ENCODE results near the gene PRICKLE4. TPM values are rescaled to one million over a fixed set of nuclear protein-coding genes. Genes with fewer than 3 reads are reported as not detected.

The PRICKLE4 gene
- total RNA-seq: not detected in 2 replicates

GRCh38 chr6:41780551-41781365, at the start of gene PRICKLE4:
Gene PRICKLE4, plus strand, starts transcription at chr6:41780782. Its CDS starts 2,692 bp downstream, at chr6:41783474.

GRCh38 chr6:41735427-41736185, 45.0 kb upstream of the PRICKLE4 start, which contains the start of gene TFEB:
Gene TFEB, minus strand, starts transcription at chr6:41735608. Its CDS starts 44,395 bp downstream, at chr6:41691213.

GRCh38 chr6:41747256-41748101, 33.1 kb upstream of the PRICKLE4 start, which contains the start of gene PGC:
Gene PGC, minus strand, starts transcription at chr6:41747397. Its CDS starts 63 bp downstream, at chr6:41747334.

DNA sequence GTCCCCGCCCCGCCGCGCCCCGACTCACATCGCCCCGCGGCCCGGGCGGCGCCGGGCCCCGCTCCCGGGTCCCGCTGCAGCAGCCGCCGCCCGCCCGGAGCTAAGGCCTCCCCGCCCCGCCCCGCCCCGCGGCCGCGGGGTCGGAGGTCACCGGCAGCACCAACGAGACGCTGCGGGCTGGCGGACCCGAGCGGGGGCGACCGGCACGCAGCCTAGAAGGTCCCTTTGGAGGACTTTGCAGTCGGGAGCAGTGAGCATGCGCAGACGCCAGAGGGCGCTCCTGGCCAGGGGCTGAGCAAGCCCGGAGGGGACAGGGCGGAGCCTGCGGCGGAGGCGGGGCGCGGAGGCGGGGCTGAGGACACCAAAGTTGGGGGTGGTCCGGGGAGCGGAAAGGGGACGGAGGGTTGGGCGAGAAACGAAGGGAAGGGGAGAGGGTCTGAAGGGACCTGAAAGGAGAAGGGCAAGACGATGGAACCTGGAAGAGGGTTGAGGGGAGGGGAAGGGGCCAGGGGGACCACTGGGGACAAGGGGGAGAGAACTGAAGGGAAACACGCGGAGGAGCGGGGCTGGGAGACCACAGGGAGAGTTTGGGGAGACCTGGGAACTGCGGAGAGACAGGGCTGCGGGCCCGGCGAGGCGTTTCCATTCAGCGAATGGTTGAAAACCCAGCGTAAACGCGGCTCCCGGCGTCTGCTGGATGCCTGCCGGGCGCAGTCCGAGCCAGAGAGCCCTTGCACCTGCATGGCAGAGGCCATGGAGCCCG, 613 bp upstream of the PRICKLE4 start, which contains the start of gene FRS3:
Gene FRS3, minus strand, starts transcription at position 113 of the 763 bp plus-strand sequence. CDS start 2,913 bp downstream, outside the sequence.

DNA sequence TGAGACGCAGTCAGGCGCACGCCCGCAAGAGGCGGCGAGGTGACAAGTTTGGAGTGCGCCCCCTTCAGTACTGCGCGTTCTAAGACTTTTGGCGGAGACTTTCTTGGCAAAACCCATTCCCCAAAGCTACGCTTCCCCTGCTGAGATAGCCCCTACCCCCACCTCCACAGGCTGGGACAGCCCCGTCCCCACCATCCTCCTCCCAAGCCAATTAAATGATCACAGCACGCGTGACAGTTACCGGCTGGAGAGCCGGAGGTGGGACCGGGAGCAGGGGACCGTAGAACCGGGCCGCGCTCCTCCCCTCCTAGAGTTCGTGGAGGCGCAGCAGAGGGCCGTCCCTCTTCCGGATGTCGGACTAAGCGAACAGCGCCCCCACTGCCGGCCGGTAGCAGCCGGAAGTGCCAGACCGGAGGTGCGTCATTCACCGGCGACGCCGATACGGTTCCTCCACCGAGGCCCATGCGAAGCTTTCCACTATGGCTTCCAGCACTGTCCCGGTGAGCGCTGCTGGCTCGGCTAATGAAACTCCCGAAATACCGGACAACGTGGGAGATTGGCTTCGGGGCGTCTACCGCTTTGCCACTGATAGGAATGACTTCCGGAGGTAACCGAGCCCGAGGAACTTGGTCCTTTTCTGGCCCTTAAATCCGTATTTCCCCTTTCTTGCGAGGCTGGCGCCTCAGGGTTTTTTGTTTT, 6.8 kb downstream of the PRICKLE4 start, which contains the start of gene TOMM6:
Gene TOMM6, plus strand, starts transcription at position 476 of the 699 bp plus-strand sequence. Its CDS starts 4 bp downstream, at position 480.

Other genes with a start within 250 kb of the PRICKLE4 start
- 3.2 and 3.7 TPM in 2 replicates for gene FOXP4, start 234.4 kb upstream of the PRICKLE4 start, total RNA-seq
- gene MDFI, start 142.3 kb upstream of the PRICKLE4 start, total RNA-seq: 7.0 and 7.6 TPM in 2 replicates
- gene TFEB, start 45.2 kb upstream of the PRICKLE4 start, total RNA-seq: 3.7 and 4.0 TPM in 2 replicates
- gene PGC, start 33.4 kb upstream of the PRICKLE4 start, total RNA-seq: not detected in 2 replicates
- 3.3 and 3.4 TPM in 2 replicates for gene FRS3, start 882 bp upstream of the PRICKLE4 start, total RNA-seq
- gene TOMM6, start 6.9 kb downstream of the PRICKLE4 start, total RNA-seq: 367 and 380 TPM in 2 replicates
- 0.59 and 0.84 TPM in 2 replicates for gene USP49, start 114.6 kb downstream of the PRICKLE4 start, total RNA-seq
- 18.0 and 19.8 TPM in 2 replicates for gene MED20, start 140.4 kb downstream of the PRICKLE4 start, total RNA-seq
- gene BYSL, start 140.7 kb downstream of the PRICKLE4 start, total RNA-seq: 12.5 and 12.9 TPM in 2 replicates
- 104 and 105 TPM in 2 replicates for gene CCND3, start 161.0 kb downstream of the PRICKLE4 start, total RNA-seq

Data from bronchus fibroblast of lung (primary cell).